HG02938 (cell line): Measurements from ENCODE around the gene ZNF878.
"Not testable (repeated sequence)": the region's sequence is repeated elsewhere in the genome, so short reads cannot be mapped to it uniquely, and the experiment has no call there.

ENCODE experiments used
- ATAC-seq: cut with Tn5 transposase; IDR thresholded peaks from one replicate; pipeline ENCODE4 v1.9.1; 2021; ENCODE audit warnings: mild to moderate bottlenecking, moderate library complexity; ENCODE audit not compliant: unreplicated experiment

ZNF878 gene

GRCh38 chr19:12052497-12053169, at the start of gene ZNF878:
Gene ZNF878 (minus strand): TSS chr19:12052961. CDS start chr19:12052801, 160 bp downstream.
- ATAC-seq, result peak; percentile 73

- no peak for ATAC-seq
Measured at GRCh38 chr19:12098040-12098439, 45.3 kb upstream of the ZNF878 start.

- no peak for ATAC-seq
Measured at GRCh38 chr19:12095111-12095790, 42.5 kb upstream of the ZNF878 start.

- no peak for ATAC-seq
Measured at GRCh38 chr19:12093777-12094176, 41.0 kb upstream of the ZNF878 start.

- no peak for ATAC-seq
Measured at GRCh38 chr19:12092956-12093355, 40.2 kb upstream of the ZNF878 start.

GRCh38 chr19:12092065-12092867, 39.5 kb upstream of the ZNF878 start:
- ATAC-seq, result no peak

GRCh38 chr19:12090807-12091206, 38.0 kb upstream of the ZNF878 start:
- no peak for ATAC-seq

GRCh38 chr19:12085074-12085818, 32.5 kb upstream of the ZNF878 start:
- ATAC-seq, result no peak

- not testable (repeated sequence) for ATAC-seq
Measured at GRCh38 chr19:12083336-12083735, 30.6 kb upstream of the ZNF878 start.

GRCh38 chr19:12077375-12077774, 24.6 kb upstream of the ZNF878 start:
- no peak for ATAC-seq

- ATAC-seq, result not testable (repeated sequence)
Measured at GRCh38 chr19:12076331-12076730, 23.6 kb upstream of the ZNF878 start.

GRCh38 chr19:12075538-12076139, 22.9 kb upstream of the ZNF878 start:
- no peak for ATAC-seq

- ATAC-seq, result peak; percentile 82
Measured at GRCh38 chr19:12064590-12065538, 12.1 kb upstream of the ZNF878 start, which contains the start of gene ZNF844. Gene ZNF844 (plus strand): TSS chr19:12064731. CDS start chr19:12064874, 143 bp downstream.

- ATAC-seq, result no peak
Measured at GRCh38 chr19:12055784-12056183, 3.0 kb upstream of the ZNF878 start.

- ATAC-seq, result no peak
Measured at GRCh38 chr19:12052091-12052496, 667 bp downstream of the ZNF878 start.

GRCh38 chr19:12047868-12048267, 4.9 kb downstream of the ZNF878 start:
- ATAC-seq, result no peak

- no peak for ATAC-seq
Measured at GRCh38 chr19:12043752-12044422, 8.9 kb downstream of the ZNF878 start.

GRCh38 chr19:12042893-12043292, 9.9 kb downstream of the ZNF878 start:
- ATAC-seq, result no peak
